DOHH2 (cell line): ENCODE measurements around the gene NPNT.

Experiments used
- H3F3A ChIP-seq: fragments of 200-600 bp; sonication (generic), shearing (Covaris generic); 2 replicates; pipeline ENCODE4 v1.6.0; 2016; ENCODE audit warnings: antibody characterized with exemption, mild to moderate bottlenecking; ENCODE audit not compliant: control insufficient read depth, insufficient read depth
- H3K27ac ChIP-seq: fragments of 200-600 bp; sonication (generic); 2 replicates; pipeline ENCODE4 v1.5.1; 2014; ENCODE audit warnings: low read depth, mild to moderate bottlenecking, low read length, moderate library complexity
- H3K27me3 ChIP-seq: fragments of 200-600 bp; sonication (generic); 2 replicates; pipeline ENCODE4 v1.6.1; 2014; ENCODE audit warnings: mild to moderate bottlenecking, low read length, mixed read lengths; ENCODE audit not compliant: control insufficient read depth
- H3K36me3 ChIP-seq: fragments of 200-600 bp; sonication (generic); 2 replicates; pipeline ENCODE4 v1.6.1; 2014; ENCODE audit warnings: mild to moderate bottlenecking, low read length, moderate library complexity, mixed read lengths; ENCODE audit not compliant: control insufficient read depth
- H3K4me1 ChIP-seq: fragments of 200-600 bp; sonication (generic); 2 replicates; pipeline ENCODE4 v1.6.1; 2014; ENCODE audit warnings: mild to moderate bottlenecking, low read length, mixed read lengths; ENCODE audit not compliant: control insufficient read depth
- H3K4me2 ChIP-seq: fragments of 200-600 bp; sonication (generic); 2 replicates; pipeline ENCODE4 v1.6.0; 2014; ENCODE audit warnings: mild to moderate bottlenecking, low read length, moderate library complexity
- H3K4me3 ChIP-seq: fragments of 200-600 bp; sonication (generic); 2 replicates; pipeline ENCODE4 v1.5.1; 2014; ENCODE audit warnings: mild to moderate bottlenecking, low read length, mixed read lengths
- H3K79me2 ChIP-seq: fragments of 200-600 bp; sonication (generic); 2 replicates; pipeline ENCODE4 v1.6.1; 2014; ENCODE audit warnings: mild to moderate bottlenecking, low read length, mixed read lengths; ENCODE audit not compliant: control insufficient read depth
- H3K9me2 ChIP-seq: fragments of 200-600 bp; sonication (generic); replicated peaks from 2 replicates; pipeline ENCODE4 v1.6.1; 2014; ENCODE audit warnings: mild to moderate bottlenecking, low read length, mixed read lengths; ENCODE audit not compliant: control insufficient read depth
- H3K9me3 ChIP-seq: fragments of 200-600 bp; sonication (generic); 2 replicates; pipeline ENCODE4 v1.6.1; 2014; ENCODE audit warnings: antibody characterized with exemption, low read length, mixed read lengths; ENCODE audit not compliant: control insufficient read depth, insufficient read depth
- H4K20me1 ChIP-seq: fragments of 200-600 bp; sonication (generic); 2 replicates; pipeline ENCODE4 v1.6.0; 2014; ENCODE audit warnings: low read depth, mild to moderate bottlenecking, antibody characterized with exemption, low read length, moderate library complexity; ENCODE audit not compliant: control insufficient read depth, insufficient read depth
- EZH2phosphoT487 ChIP-seq: fragments of 200-600 bp; sonication (generic); IDR thresholded peaks from 2 replicates; pipeline ENCODE4 v1.6.1; 2017; ENCODE audit warnings: borderline replicate concordance, mild to moderate bottlenecking, antibody characterized with exemption, low read length, moderate library complexity, mixed read lengths
- TF ChIP-seq, protein P1 (sequence below): fragments of 200-600 bp; sonication (generic); IDR thresholded peaks from one replicate; pipeline ENCODE4 v1.5.1; 2014; ENCODE audit warnings: antibody characterized with exemption, mild to moderate bottlenecking, low read depth, low read length; ENCODE audit not compliant: poor library complexity, severe bottlenecking

The NPNT gene

DNA sequence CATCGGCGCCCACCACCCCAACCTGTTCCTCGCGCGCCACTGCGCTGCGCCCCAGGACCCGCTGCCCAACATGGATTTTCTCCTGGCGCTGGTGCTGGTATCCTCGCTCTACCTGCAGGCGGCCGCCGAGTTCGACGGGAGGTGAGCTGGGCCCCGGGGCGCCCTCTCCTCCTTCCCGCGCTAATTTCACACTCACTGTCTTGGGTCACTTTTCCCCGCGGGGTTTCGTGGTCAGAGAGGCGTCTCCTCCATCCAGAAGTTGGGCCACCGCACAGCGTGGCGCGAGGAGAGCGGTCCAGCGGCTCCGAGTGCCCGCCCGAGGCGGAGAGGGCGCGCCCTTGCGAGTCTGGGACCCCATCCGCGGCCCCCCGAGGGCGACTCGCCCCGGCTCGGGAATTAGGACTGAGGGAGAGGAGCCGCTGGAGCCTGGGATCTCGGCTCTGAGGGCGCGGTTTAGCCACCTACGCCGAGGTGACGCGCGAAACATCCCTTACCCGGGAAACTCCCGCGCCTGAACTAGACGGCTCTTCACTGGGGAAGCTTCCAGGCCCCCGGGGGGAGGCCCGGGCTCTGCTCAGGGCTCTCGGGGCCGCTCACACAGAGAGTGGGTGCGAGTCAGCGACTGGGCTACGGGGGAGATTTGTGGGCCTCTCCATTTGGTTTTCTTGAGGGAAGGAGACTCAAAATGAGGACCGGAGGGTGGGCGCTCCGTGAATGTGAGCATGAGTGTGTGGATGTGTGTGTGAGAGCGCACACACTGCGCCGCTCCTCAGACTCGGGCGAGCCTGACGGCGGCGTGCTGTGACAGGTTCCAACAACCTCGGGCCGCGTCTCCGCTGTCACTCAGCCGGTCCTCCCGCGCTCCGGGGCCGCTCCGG lies 551 bp downstream of the NPNT start:
- TF ChIP-seq, protein P1, sequence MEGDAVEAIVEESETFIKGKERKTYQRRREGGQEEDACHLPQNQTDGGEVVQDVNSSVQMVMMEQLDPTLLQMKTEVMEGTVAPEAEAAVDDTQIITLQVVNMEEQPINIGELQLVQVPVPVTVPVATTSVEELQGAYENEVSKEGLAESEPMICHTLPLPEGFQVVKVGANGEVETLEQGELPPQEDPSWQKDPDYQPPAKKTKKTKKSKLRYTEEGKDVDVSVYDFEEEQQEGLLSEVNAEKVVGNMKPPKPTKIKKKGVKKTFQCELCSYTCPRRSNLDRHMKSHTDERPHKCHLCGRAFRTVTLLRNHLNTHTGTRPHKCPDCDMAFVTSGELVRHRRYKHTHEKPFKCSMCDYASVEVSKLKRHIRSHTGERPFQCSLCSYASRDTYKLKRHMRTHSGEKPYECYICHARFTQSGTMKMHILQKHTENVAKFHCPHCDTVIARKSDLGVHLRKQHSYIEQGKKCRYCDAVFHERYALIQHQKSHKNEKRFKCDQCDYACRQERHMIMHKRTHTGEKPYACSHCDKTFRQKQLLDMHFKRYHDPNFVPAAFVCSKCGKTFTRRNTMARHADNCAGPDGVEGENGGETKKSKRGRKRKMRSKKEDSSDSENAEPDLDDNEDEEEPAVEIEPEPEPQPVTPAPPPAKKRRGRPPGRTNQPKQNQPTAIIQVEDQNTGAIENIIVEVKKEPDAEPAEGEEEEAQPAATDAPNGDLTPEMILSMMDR, result no peak
- TF ChIP-seq EZH2phosphoT487, result no peak
- no peak overlapping the region for H3K4me3 ChIP-seq

DNA sequence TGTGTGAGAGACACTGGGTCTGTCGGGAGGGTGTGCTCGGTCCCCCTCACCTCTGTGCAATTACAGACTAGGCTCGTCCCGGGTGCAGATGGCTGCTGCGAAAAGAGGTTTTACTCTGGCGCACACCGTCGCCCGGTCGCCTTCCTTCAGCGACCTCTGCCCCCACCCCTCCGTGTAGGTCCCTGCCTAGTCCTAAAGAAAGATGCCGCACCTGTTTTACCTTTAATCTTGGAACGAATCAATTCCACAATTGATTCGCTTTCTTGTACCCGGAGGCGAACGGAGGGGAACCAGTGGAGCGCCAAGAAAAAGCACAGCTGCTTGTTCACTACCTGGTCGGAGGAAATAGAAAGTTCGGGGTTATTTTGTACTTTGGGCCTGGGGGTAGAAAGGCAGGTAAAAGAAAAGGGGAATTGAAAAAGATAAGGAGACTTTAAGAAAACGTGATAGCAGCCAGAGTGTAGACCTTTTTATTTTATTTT lies 1.2 kb downstream of the NPNT start:
- no peaks in the 10 kb centered on the region for H3K4me1 ChIP-seq
- no peak overlapping the region for H3K4me3 ChIP-seq
- H3F3A ChIP-seq, result no peaks in the 10 kb centered on the region
- H3K36me3 ChIP-seq, result no peaks in the 10 kb centered on the region
- no peak overlapping the region for H3K4me2 ChIP-seq
- no peaks in the 10 kb centered on the region for H4K20me1 ChIP-seq
- TF ChIP-seq EZH2phosphoT487, result no peak
- TF ChIP-seq, protein P1, result no peak
- H3K27ac ChIP-seq, result no peak overlapping the region
- no peaks in the 10 kb centered on the region for H3K9me2 ChIP-seq
- peaks cover 2% of the 10 kb centered on the region; the same call in 1 of the 2 replicates for H3K9me3 ChIP-seq
- no peaks in the 10 kb centered on the region for H3K79me2 ChIP-seq
- peaks cover 26% of the 10 kb centered on the region for H3K27me3 ChIP-seq

More for the DNA sequence above, 551 bp downstream of the NPNT start:
- Histone ChIP-seq H3K9me2 (no peaks in the 10 kb centered on the region), H3K4me2 (no peak overlapping the region), H3K79me2 (no peaks in the 10 kb centered on the region), H3K9me3 (peaks cover 2% of the 10 kb centered on the region; the same call in 1 of the 2 replicates), H3F3A (no peaks in the 10 kb centered on the region), H3K4me1 (no peaks in the 10 kb centered on the region), H3K27ac (no peak overlapping the region), H3K27me3 (peaks cover 28% of the 10 kb centered on the region), H4K20me1 (no peaks in the 10 kb centered on the region), H3K36me3 (no peaks in the 10 kb centered on the region)

DNA sequence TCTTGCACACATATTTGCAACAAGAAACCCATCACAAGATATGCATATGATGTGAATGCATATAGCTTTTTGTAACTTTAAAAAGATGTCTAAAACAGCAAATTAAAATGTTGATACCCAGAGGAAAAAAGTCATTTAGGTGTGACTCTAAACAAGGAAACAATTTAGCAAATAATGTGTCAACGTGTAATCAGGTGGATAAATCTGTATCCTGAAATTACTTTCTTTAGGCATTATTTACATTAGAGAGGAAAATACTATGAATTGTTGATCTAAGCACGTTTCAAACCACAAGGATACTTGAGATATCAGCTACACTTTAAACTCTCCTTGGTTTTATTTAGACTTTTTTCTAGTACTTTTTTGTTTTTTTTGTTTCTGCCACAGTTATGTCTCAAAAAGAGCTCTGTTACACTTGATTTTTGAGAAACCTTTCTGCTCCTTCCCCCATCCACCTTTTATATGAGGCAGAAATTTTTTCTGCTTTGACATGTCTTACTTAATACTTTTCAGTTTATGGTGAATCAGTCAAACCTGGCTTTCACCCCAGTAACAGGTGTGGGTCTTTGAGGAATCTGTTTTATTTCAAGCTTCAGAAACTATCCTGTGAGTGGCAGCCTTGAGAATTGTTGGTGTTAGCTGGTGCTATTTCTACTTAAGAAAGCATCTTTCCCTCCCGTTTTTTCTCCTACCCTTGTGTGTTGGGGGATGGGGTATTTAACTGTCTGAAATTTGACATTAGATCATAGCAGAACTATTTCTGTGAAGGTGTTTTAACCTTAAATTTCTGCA lies 1.9 kb downstream of the NPNT start:
- no peak overlapping the region for H3K27ac ChIP-seq
- H3K27me3 ChIP-seq, result peaks cover 25% of the 10 kb centered on the region
- no peak overlapping the region for H3K4me3 ChIP-seq
- no peaks in the 10 kb centered on the region for H3K4me1 ChIP-seq
- no peak for TF ChIP-seq EZH2phosphoT487
- TF ChIP-seq, protein P1, result no peak
- no peaks in the 10 kb centered on the region for H3K9me2 ChIP-seq
- H4K20me1 ChIP-seq, result no peaks in the 10 kb centered on the region
- no peaks in the 10 kb centered on the region for H3F3A ChIP-seq
- H3K9me3 ChIP-seq, result peaks cover 2% of the 10 kb centered on the region; the same call in 1 of the 2 replicates
- no peaks in the 10 kb centered on the region for H3K79me2 ChIP-seq
- no peaks in the 10 kb centered on the region for H3K36me3 ChIP-seq
- no peak overlapping the region for H3K4me2 ChIP-seq
